BE2C (cell line): Measurements from ENCODE around the gene CDS2.

ENCODE experiments used
- DNase-seq: peaks from one replicate; pipeline ENCODE4 v3.0.0-alpha.2; 2020
- H3K27me3 ChIP-seq: fragments of 250-450 bp; sonication (Bioruptor Pico); 2 replicates; pipeline ENCODE4 v1.5.1; 2020; ENCODE audit warnings: mild to moderate bottlenecking
- H3K36me3 ChIP-seq: fragments of 250-450 bp; sonication (Bioruptor Pico); 2 replicates; pipeline ENCODE4 v1.5.1; 2020; ENCODE audit warnings: mild to moderate bottlenecking
- H3K4me1 ChIP-seq: fragments of 250-450 bp; sonication (Bioruptor Pico); 2 replicates; pipeline ENCODE4 v1.5.1; 2020
- H3K4me3 ChIP-seq: 2 replicates; pipeline ENCODE4 v1.5.1; 2011; ENCODE audit warnings: low read depth, low read length
- H3K9me3 ChIP-seq: fragments of 250-450 bp; sonication (Bioruptor Pico); 2 replicates; pipeline ENCODE4 v1.5.1; 2020
- TF ChIP-seq, protein P1 (sequence below): IDR thresholded peaks from 2 replicates; pipeline ENCODE4 v1.5.1; 2012; ENCODE audit warnings: mild to moderate bottlenecking, low read depth, low read length

CDS2 gene

GRCh38 chr20:5196149-5196548, 69.3 kb downstream of the CDS2 start:
- H3K36me3 ChIP-seq = no peaks in the 10 kb centered on the region
- no peaks in the 10 kb centered on the region for H3K9me3 ChIP-seq
- TF ChIP-seq, protein P1, sequence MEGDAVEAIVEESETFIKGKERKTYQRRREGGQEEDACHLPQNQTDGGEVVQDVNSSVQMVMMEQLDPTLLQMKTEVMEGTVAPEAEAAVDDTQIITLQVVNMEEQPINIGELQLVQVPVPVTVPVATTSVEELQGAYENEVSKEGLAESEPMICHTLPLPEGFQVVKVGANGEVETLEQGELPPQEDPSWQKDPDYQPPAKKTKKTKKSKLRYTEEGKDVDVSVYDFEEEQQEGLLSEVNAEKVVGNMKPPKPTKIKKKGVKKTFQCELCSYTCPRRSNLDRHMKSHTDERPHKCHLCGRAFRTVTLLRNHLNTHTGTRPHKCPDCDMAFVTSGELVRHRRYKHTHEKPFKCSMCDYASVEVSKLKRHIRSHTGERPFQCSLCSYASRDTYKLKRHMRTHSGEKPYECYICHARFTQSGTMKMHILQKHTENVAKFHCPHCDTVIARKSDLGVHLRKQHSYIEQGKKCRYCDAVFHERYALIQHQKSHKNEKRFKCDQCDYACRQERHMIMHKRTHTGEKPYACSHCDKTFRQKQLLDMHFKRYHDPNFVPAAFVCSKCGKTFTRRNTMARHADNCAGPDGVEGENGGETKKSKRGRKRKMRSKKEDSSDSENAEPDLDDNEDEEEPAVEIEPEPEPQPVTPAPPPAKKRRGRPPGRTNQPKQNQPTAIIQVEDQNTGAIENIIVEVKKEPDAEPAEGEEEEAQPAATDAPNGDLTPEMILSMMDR = no peak
- no peaks in the 10 kb centered on the region for H3K27me3 ChIP-seq
- H3K4me3 ChIP-seq = no peak overlapping the region
- no peak for DNase-seq
- no peaks in the 10 kb centered on the region for H3K4me1 ChIP-seq

- no peak for DNase-seq
- TF ChIP-seq, protein P1 = no peak
- no peaks in the 10 kb centered on the region for H3K36me3 ChIP-seq
These were observed 70.5 kb downstream of the CDS2 start for GRCh38 chr20:5197270-5197827.

GRCh38 chr20:5197847-5198650, 71.2 kb downstream of the CDS2 start:
- no peaks in the 10 kb centered on the region for H3K4me1 ChIP-seq
- no peak for DNase-seq
- TF ChIP-seq, protein P1 = no peak
- no peaks in the 10 kb centered on the region for H3K9me3 ChIP-seq
- no peaks in the 10 kb centered on the region for H3K27me3 ChIP-seq
- no peak overlapping the region for H3K4me3 ChIP-seq
- no peaks in the 10 kb centered on the region for H3K36me3 ChIP-seq

More at GRCh38 chr20:5197270-5197827, 70.5 kb downstream of the CDS2 start:
- no peaks in the 10 kb centered on the region for H3K4me1 ChIP-seq
- H3K9me3 ChIP-seq = no peaks in the 10 kb centered on the region
- H3K27me3 ChIP-seq = no peaks in the 10 kb centered on the region
- no peak overlapping the region for H3K4me3 ChIP-seq

DNA sequence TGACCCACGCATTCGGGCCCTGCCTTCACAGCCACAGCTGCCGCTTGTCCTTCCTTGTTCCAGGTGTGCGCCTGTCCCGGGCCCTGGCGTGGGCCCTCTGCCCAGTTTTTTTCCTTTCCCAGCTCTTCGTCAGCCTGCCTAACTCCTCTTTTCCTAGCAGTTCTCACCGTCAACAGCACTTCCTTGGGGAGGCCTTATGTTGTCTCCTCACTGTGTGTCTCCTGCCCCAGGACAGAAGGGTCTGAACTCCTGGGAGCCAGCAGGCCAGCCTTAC, 71.8 kb downstream of the CDS2 start:
- TF ChIP-seq, protein P1 = no peak
- no peaks in the 10 kb centered on the region for H3K9me3 ChIP-seq
- no peaks in the 10 kb centered on the region for H3K36me3 ChIP-seq
- no peak for DNase-seq
- no peaks in the 10 kb centered on the region for H3K27me3 ChIP-seq
- H3K4me1 ChIP-seq = no peaks in the 10 kb centered on the region
- H3K4me3 ChIP-seq = no peak overlapping the region

DNA sequence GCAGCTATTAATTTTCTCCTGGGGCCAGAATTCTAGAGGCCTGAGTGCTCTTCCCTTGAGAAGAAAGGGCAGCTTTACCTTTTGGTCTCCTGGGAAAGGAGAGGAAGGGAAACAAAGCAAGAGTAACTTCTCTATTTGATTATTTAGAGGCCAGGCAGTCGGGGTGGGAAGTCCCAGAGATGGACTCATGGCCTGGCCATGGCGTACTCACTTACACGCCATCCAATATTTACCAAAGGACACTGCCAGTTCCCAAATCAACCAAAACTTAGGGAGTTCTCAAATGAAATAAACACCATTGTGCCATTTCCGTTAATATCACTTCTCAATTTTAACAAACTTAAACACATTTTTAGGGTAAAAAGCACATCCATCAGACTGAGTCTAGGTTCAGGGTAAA, 76.6 kb downstream of the CDS2 start:
- Histone ChIP-seq H3K27me3 (no peaks in the 10 kb centered on the region), H3K36me3 (no peaks in the 10 kb centered on the region), H3K4me1 (no peaks in the 10 kb centered on the region), H3K4me3 (no peak overlapping the region), H3K9me3 (no peaks in the 10 kb centered on the region)
- TF ChIP-seq, protein P1 = no peak
- DNase-seq = no peak

GRCh38 chr20:5205348-5206210, 78.8 kb downstream of the CDS2 start:
- Histone ChIP-seq H3K36me3 (no peaks in the 10 kb centered on the region), H3K9me3 (no peaks in the 10 kb centered on the region), H3K27me3 (no peaks in the 10 kb centered on the region), H3K4me3 (no peak overlapping the region), H3K4me1 (no peaks in the 10 kb centered on the region)
- peak; percentile 80 for DNase-seq
- TF ChIP-seq, protein P1 = peak; percentile 97
